Astrocyte (in vitro differentiated cells and primary cell): ENCODE measurements around the gene SYDE1. TPM values are rescaled to one million over a fixed set of nuclear protein-coding genes. Genes with fewer than 3 reads are reported as not detected.
A peak's percentile ranks its signal among the peaks of the same experiment; 100 is the strongest.

Source experiments
- DNase-seq: peaks from one replicate; pipeline ENCODE4 v3.0.0-alpha.2; 2010; ENCODE audit warnings: low read depth
- FAIRE-seq: peaks from 2 replicates; lab custom pipeline; 2011; peaks lifted over from hg19 to GRCh38; lab: Jason Lieb, UNC
- H2AFZ ChIP-seq: 2 replicates; pipeline ENCODE4 v1.6.0; 2012; ENCODE audit warnings: low read depth, low read length, inconsistent platforms
- H3K27ac ChIP-seq: 2 replicates; pipeline ENCODE4 v1.5.1; 2011; ENCODE audit warnings: low read depth, low read length, inconsistent platforms
- H3K27me3 ChIP-seq: 2 replicates; pipeline ENCODE4 v1.6.0; 2011; ENCODE audit warnings: low read length, inconsistent platforms; ENCODE audit not compliant: insufficient read depth
- H3K36me3 ChIP-seq: 2 replicates; pipeline ENCODE4 v1.5.1; 2011; ENCODE audit warnings: low read length, inconsistent platforms; ENCODE audit not compliant: insufficient read depth
- H3K4me1 ChIP-seq: 2 replicates; pipeline ENCODE4 v1.5.1; 2011; ENCODE audit warnings: low read length, inconsistent platforms; ENCODE audit not compliant: insufficient read depth
- H3K4me2 ChIP-seq: 2 replicates; pipeline ENCODE4 v1.6.0; 2012; ENCODE audit warnings: low read length, inconsistent platforms
- H3K4me3 ChIP-seq: 2 replicates; pipeline ENCODE4 v1.5.1; 2011; ENCODE audit warnings: low read depth, mild to moderate bottlenecking, low read length, inconsistent platforms; ENCODE audit not compliant: insufficient read depth
- H3K79me2 ChIP-seq: 2 replicates; pipeline ENCODE4 v1.6.0; 2012; ENCODE audit warnings: mild to moderate bottlenecking, low read length, inconsistent platforms; ENCODE audit not compliant: insufficient read depth
- H3K9ac ChIP-seq: 2 replicates; pipeline ENCODE4 v1.6.0; 2012; ENCODE audit warnings: mild to moderate bottlenecking, low read length, inconsistent platforms
- H3K9me3 ChIP-seq: 2 replicates; pipeline ENCODE4 v1.5.1; 2012; ENCODE audit warnings: low read depth, mild to moderate bottlenecking, low read length, inconsistent platforms; ENCODE audit not compliant: insufficient read depth
- H4K20me1 ChIP-seq: 2 replicates; pipeline ENCODE4 v1.6.0; 2012; ENCODE audit warnings: low read length, inconsistent platforms; ENCODE audit not compliant: insufficient read depth
- H3K27ac Mint-ChIP-seq: one replicate; pipeline ENCODE4 v1.8.0; 2021; ENCODE audit warnings: mild to moderate bottlenecking, mixed read lengths; ENCODE audit not compliant: unreplicated experiment
- H3K27me3 Mint-ChIP-seq: one replicate; pipeline ENCODE4 v1.8.0; 2021; ENCODE audit warnings: low read depth, mixed read lengths; ENCODE audit not compliant: unreplicated experiment
- H3K36me3 Mint-ChIP-seq: one replicate; pipeline ENCODE4 v1.8.0; 2021; ENCODE audit warnings: low read depth, mixed read lengths; ENCODE audit not compliant: unreplicated experiment
- H3K4me1 Mint-ChIP-seq: one replicate; pipeline ENCODE4 v1.8.0; 2021; ENCODE audit warnings: low read depth, mixed read lengths; ENCODE audit not compliant: unreplicated experiment
- H3K4me3 Mint-ChIP-seq: one replicate; pipeline ENCODE4 v1.8.0; 2021; ENCODE audit warnings: mild to moderate bottlenecking, moderate library complexity, mixed read lengths; ENCODE audit not compliant: unreplicated experiment
- H3K9me3 Mint-ChIP-seq: one replicate; pipeline ENCODE4 v1.8.0; 2021; ENCODE audit warnings: mild to moderate bottlenecking, mixed read lengths; ENCODE audit not compliant: unreplicated experiment
- EZH2 ChIP-seq: IDR thresholded peaks from 2 replicates; pipeline ENCODE4 v1.6.1; 2012; ENCODE audit warnings: mild to moderate bottlenecking, low read length, inconsistent platforms; ENCODE audit not compliant: insufficient read depth
- total RNA-seq: library from RNA; stranded (reverse); gene quantifications from 2 replicates; pipeline ENCODE4 v1.2.1, GENCODE V29; 2021
- TF ChIP-seq, protein P1 (sequence below): IDR thresholded peaks from 2 replicates; pipeline ENCODE4 v1.5.1; 2011; ENCODE audit warnings: low read depth, mild to moderate bottlenecking, inconsistent platforms, low read length, moderate library complexity; ENCODE audit not compliant: insufficient read depth

SYDE1 gene
- total RNA-seq, 1 donor from 2014 or later: 40.6 TPM

GRCh38 chr19:15108145-15108844, 1.1 kb downstream of the SYDE1 start:
- DNase-seq (no peak), FAIRE-seq (peak; percentile 39)
- TF ChIP-seq, protein P1, sequence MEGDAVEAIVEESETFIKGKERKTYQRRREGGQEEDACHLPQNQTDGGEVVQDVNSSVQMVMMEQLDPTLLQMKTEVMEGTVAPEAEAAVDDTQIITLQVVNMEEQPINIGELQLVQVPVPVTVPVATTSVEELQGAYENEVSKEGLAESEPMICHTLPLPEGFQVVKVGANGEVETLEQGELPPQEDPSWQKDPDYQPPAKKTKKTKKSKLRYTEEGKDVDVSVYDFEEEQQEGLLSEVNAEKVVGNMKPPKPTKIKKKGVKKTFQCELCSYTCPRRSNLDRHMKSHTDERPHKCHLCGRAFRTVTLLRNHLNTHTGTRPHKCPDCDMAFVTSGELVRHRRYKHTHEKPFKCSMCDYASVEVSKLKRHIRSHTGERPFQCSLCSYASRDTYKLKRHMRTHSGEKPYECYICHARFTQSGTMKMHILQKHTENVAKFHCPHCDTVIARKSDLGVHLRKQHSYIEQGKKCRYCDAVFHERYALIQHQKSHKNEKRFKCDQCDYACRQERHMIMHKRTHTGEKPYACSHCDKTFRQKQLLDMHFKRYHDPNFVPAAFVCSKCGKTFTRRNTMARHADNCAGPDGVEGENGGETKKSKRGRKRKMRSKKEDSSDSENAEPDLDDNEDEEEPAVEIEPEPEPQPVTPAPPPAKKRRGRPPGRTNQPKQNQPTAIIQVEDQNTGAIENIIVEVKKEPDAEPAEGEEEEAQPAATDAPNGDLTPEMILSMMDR: no peak
- no peak for TF ChIP-seq EZH2
- Mint-ChIP-seq H3K4me3 (peak overlapping the region; percentile 94), H3K27me3 (no peaks in the 10 kb centered on the region), H3K27ac (peak overlapping the region; percentile 93), H3K9me3 (peaks cover 2% of the 10 kb centered on the region), H3K36me3 (peaks cover 11% of the 10 kb centered on the region), H3K4me1 (peaks cover 7% of the 10 kb centered on the region)
- H3K27ac ChIP-seq: peak overlapping the region; percentile 31
- H3K4me3 ChIP-seq: peak overlapping the region; percentile 66
- peaks cover 34% of the 10 kb centered on the region for H4K20me1 ChIP-seq
- no peaks in the 10 kb centered on the region for H3K27me3 ChIP-seq
- H3K79me2 ChIP-seq: peaks cover 38% of the 10 kb centered on the region
- H3K9me3 ChIP-seq: peaks cover 7% of the 10 kb centered on the region
- H2AFZ ChIP-seq: no peak overlapping the region
- H3K4me1 ChIP-seq: peaks cover 15% of the 10 kb centered on the region
- H3K4me2 ChIP-seq: peak overlapping the region; percentile 99
- peaks cover 17% of the 10 kb centered on the region for H3K36me3 ChIP-seq
- peak overlapping the region; percentile 82 for H3K9ac ChIP-seq

DNA sequence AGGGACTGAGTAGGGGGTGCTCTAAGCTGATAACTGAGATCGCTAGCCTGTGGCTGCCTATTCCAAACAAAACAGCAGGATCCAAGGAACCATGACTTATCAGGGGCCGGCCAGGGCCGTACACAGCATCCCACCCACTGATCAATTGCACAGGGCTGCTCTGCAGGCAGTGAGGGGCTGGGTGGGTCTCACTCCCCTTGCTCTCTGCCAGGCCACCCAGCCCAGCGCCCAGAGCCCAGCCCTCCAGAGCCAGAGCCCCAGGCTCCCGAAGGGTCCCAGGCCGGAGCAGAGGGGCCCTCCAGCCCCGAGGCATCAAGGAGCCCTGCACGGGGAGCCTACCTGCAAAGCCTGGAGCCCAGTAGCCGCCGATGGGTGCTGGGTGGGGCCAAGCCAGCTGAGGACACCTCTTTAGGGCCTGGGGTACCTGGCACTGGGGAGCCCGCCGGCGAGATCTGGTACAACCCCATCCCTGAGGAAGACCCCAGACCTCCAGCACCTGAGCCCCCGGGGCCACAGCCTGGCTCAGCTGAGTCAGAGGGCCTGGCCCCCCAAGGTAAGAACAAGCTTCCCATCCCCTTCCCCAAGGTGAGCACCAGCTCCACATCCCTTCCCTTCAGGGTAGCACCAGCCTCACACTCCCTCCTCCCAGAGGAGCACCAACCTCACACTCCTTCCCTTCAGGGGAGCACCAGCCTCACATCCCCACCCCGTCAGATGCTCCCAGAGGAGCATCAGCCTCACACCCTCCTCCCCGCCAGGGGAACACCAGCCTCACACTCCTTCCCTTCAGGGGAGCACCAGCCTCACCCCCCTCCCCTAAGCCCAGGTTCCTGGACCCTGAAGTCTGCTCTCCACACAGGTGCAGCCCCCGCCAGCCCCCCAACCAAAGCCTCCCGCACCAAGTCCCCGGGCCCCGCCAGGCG, 1.9 kb downstream of the SYDE1 start:
- Mint-ChIP-seq H3K9me3 (peaks cover 2% of the 10 kb centered on the region), H3K36me3 (peaks cover 11% of the 10 kb centered on the region), H3K27ac (no peak overlapping the region), H3K4me1 (peaks cover 7% of the 10 kb centered on the region), H3K4me3 (peak overlapping the region; percentile 94), H3K27me3 (no peaks in the 10 kb centered on the region)
- no peaks in the 10 kb centered on the region for H3K27me3 ChIP-seq
- FAIRE-seq: no peak
- H3K27ac ChIP-seq: no peak overlapping the region
- H2AFZ ChIP-seq: no peak overlapping the region
- peaks cover 2% of the 10 kb centered on the region for H3K9me3 ChIP-seq
- TF ChIP-seq, protein P1: no peak
- TF ChIP-seq EZH2: no peak
- DNase-seq: no peak
- H3K36me3 ChIP-seq: peaks cover 22% of the 10 kb centered on the region
- peaks cover 42% of the 10 kb centered on the region for H4K20me1 ChIP-seq
- H3K4me1 ChIP-seq: peaks cover 15% of the 10 kb centered on the region
- H3K79me2 ChIP-seq: peaks cover 38% of the 10 kb centered on the region
- H3K9ac ChIP-seq: peak overlapping the region; percentile 82
- peak overlapping the region; percentile 99 for H3K4me2 ChIP-seq
- H3K4me3 ChIP-seq: no peak overlapping the region
